HG02763 (cell line): ENCODE results near the gene CHRM3.
"Not testable (repeated sequence)": the region's sequence is repeated elsewhere in the genome, so short reads cannot be mapped to it uniquely, and the experiment has no call there.

Experiments
- ATAC-seq: cut with Tn5 transposase; IDR thresholded peaks from one replicate; pipeline ENCODE4 v1.9.1; 2021; ENCODE audit warnings: mild to moderate bottlenecking, moderate library complexity; ENCODE audit not compliant: unreplicated experiment

The CHRM3 gene

GRCh38 chr1:239386453-239387303 is at the start of gene CHRM3:
Gene CHRM3 (plus strand): TSS chr1:239386568. CDS start chr1:239907452, 520,884 bp downstream.
- no peak for ATAC-seq

GRCh38 chr1:239337799-239338430 is 48.5 kb upstream of the CHRM3 start:
- no peak for ATAC-seq

- ATAC-seq: no peak
These were observed 38.6 kb upstream of the CHRM3 start for GRCh38 chr1:239347776-239348175.

GRCh38 chr1:239348635-239349353 is 37.6 kb upstream of the CHRM3 start:
- ATAC-seq: no peak

- ATAC-seq: no peak
These were observed 36.7 kb upstream of the CHRM3 start for GRCh38 chr1:239349699-239350098.

GRCh38 chr1:239353536-239353935 is 32.8 kb upstream of the CHRM3 start:
- ATAC-seq: no peak

GRCh38 chr1:239354231-239354630 is 32.1 kb upstream of the CHRM3 start:
- no peak for ATAC-seq

GRCh38 chr1:239357867-239358266 is 28.5 kb upstream of the CHRM3 start:
- no peak for ATAC-seq

- ATAC-seq: no peak
These were observed 25.0 kb upstream of the CHRM3 start for GRCh38 chr1:239361403-239361802.

- ATAC-seq: no peak
These were observed 22.4 kb upstream of the CHRM3 start for GRCh38 chr1:239363930-239364329.

- ATAC-seq: no peak
These were observed 19.1 kb upstream of the CHRM3 start for GRCh38 chr1:239367196-239367810.

GRCh38 chr1:239368436-239369109 is 17.8 kb upstream of the CHRM3 start:
- no peak for ATAC-seq

GRCh38 chr1:239370869-239371268 is 15.5 kb upstream of the CHRM3 start:
- ATAC-seq: not testable (repeated sequence)

GRCh38 chr1:239382666-239383065 is 3.7 kb upstream of the CHRM3 start:
- no peak for ATAC-seq

GRCh38 chr1:239383714-239384113 is 2.7 kb upstream of the CHRM3 start:
- no peak for ATAC-seq

- no peak for ATAC-seq
These were observed 1.2 kb downstream of the CHRM3 start for GRCh38 chr1:239387304-239388158.

- no peak for ATAC-seq
These were observed 1.8 kb downstream of the CHRM3 start for GRCh38 chr1:239388159-239388485.

GRCh38 chr1:239388578-239388977 is 2.2 kb downstream of the CHRM3 start:
- ATAC-seq: no peak

GRCh38 chr1:239389703-239390102 is 3.3 kb downstream of the CHRM3 start:
- ATAC-seq: no peak

GRCh38 chr1:239392271-239392670 is 5.9 kb downstream of the CHRM3 start:
- no peak for ATAC-seq
